ENCODE data around the gene L3HYPDH. TPM values are rescaled to one million over a fixed set of nuclear protein-coding genes. Genes with fewer than 3 reads are reported as not detected.
A peak's percentile ranks its signal among the peaks of the same experiment; 100 is the strongest.

The L3HYPDH gene
- total RNA-seq, 2 donors from 2014 or later = 8.7 to 10.2 TPM

DNA sequence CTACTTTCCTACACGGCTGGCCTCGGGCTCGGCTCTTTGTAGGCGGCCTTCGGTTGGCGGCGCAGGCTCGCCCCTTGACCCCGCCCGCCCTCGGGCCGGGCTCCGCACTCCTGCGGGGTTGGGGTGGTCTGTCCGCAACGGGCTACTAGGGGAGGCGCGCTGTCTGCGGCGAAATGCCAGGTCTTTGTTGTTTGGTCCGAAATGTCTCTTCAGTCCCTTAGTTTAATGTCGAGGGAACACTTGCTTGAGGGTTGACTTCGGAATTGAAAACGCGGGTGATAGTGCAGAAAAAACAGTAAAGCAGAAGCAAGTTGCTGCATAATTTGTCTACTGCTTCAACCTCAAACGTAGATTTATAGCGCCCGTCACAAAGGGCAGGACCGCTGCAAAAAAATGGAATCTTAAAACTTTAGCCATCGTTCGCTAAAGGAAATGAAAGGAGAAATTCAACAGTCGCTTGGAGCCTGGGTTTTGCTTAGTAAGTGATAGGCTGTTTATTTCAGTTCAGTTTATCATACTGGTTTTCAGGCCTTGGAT lies 499 bp upstream of the L3HYPDH start:
- Histone ChIP-seq H3K9me3 (no peaks in the 10 kb centered on the region), H3K4me3 (peak overlapping the region; percentile 74), H3K9ac (ENCODE audit: low read depth in 2 of 2, low read length in 2 of 2) (peak overlapping the region; percentile 63 to 70), H3K27ac (peak overlapping the region; percentile 89), H3K4me1 (peaks cover 6% of the 10 kb centered on the region), H3K27me3 (no peaks in the 10 kb centered on the region), H3K36me3 (no peaks in the 10 kb centered on the region)
- TF ChIP-seq, protein P1, sequence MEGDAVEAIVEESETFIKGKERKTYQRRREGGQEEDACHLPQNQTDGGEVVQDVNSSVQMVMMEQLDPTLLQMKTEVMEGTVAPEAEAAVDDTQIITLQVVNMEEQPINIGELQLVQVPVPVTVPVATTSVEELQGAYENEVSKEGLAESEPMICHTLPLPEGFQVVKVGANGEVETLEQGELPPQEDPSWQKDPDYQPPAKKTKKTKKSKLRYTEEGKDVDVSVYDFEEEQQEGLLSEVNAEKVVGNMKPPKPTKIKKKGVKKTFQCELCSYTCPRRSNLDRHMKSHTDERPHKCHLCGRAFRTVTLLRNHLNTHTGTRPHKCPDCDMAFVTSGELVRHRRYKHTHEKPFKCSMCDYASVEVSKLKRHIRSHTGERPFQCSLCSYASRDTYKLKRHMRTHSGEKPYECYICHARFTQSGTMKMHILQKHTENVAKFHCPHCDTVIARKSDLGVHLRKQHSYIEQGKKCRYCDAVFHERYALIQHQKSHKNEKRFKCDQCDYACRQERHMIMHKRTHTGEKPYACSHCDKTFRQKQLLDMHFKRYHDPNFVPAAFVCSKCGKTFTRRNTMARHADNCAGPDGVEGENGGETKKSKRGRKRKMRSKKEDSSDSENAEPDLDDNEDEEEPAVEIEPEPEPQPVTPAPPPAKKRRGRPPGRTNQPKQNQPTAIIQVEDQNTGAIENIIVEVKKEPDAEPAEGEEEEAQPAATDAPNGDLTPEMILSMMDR (IDR thresholded peaks at IDR 0.05) = no peak
- intact Hi-C loops (cut with DNase I) = no loop called here
- no peak for DNase-seq

DNA sequence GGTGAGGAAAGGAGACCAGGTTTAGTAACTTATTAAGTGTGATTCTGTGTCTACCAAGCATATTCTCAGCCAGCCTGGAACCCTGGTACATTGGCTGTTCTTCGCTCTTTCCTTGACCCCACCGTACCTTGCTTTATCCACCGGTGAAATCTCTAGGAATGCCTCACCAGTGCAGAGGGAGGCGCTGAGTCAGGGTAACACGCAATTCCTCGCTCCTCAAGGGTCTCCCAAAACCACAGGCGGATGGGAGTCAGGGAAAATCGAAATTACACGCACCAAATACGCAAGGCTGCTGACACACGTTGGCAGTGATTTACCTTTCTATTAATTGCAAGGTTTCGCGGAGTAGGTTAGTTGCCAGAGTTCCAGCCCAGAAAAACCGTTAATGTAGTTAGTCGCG lies 845 bp downstream of the L3HYPDH start:
- H3K4me3 ChIP-seq = peak overlapping the region; percentile 74
- peak overlapping the region; percentile 70 to 83 for H3K9ac ChIP-seq (ENCODE audit: low read depth in 2 of 2, low read length in 2 of 2)
- peak overlapping the region; percentile 89 for H3K27ac ChIP-seq
- TF ChIP-seq, protein P1 (IDR thresholded peaks at IDR 0.05) = no peak
- DNase-seq = peak; percentile 36
- no peaks in the 10 kb centered on the region for H3K9me3 ChIP-seq
- intact Hi-C loops (cut with DNase I) = no loop called here
- peaks cover 6% of the 10 kb centered on the region for H3K4me1 ChIP-seq
- no peaks in the 10 kb centered on the region for H3K36me3 ChIP-seq
- H3K27me3 ChIP-seq = no peaks in the 10 kb centered on the region

DNA sequence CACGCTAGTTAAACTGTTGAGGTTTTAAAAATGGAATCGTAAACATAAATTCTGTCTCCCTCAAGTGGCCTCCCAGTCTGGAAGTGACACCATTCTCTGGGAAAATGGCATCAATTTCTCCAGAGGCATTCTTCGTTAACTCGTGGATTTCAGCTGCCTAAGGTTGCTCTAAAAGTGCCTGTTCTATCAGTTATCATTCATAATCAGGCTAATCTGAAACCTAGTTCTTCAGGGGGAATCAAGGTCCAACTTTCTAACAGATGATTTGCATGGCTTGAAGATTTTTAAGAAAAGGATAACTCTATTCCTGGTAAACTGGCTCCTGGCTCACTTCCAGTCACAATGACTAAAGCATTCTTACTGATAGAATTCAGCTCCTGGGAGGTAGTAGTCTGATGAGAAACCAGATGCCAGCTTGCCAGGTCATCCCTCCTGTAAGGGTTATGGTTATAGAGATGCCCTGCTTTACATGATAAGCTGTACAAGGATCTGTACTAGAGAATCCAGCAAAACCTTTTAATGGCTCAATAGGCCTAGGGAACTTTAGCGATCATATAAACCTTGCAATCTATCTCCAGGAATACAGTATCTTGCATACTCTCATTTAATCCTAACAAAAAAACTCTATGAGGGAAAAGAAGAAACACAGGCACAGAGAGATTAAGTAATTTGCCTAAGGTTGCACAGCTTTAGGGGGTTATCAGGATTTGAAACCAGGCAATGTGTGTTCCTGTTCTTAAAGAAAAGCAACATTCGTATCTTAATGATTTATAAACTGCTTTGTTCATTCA lies 1.5 kb downstream of the L3HYPDH start:
- H3K9me3 ChIP-seq = no peaks in the 10 kb centered on the region
- H3K27ac ChIP-seq = peak overlapping the region; percentile 89
- intact Hi-C loops (cut with DNase I) = no loop called here
- H3K9ac ChIP-seq (ENCODE audit: low read depth in 2 of 2, low read length in 2 of 2) = peak overlapping the region in 1 of 2 donors; percentile 70
- TF ChIP-seq, protein P1 (IDR thresholded peaks at IDR 0.05) = no peak
- DNase-seq = peak; percentile 40
- peaks cover 6% of the 10 kb centered on the region for H3K4me1 ChIP-seq
- peak overlapping the region; percentile 74 for H3K4me3 ChIP-seq
- no peaks in the 10 kb centered on the region for H3K27me3 ChIP-seq
- H3K36me3 ChIP-seq = no peaks in the 10 kb centered on the region

DNA sequence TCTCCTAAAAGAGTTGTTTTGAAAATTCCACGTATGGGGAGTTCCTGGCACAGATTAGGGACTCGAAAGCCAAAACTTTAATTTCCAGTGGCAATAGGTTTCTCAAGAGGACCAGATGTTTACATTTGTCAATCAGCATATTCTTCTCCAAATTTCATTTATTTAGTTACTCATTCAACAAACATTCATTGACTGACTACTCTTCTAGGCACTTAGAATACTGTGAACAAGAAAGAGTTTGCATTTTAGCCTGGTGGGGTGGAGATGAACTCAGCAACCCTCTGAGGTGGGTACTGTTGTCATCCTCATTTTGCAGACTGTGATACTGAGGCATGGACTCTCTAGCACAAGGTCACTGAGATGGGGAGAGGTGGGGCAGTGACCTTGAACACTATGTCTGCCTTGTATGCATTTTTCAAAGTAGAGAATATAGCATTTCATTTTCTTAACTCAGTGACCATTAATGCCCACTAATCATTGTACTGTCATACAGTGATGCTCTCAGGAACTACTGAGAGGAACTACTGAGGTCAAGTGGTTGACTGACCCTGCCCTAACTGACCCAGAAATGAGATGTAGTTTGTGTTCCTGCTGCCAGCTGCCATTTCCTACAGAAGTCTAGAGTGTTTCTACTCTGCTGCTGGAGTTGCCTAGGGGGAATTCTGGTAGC lies 2.2 kb downstream of the L3HYPDH start:
- Histone ChIP-seq H3K27ac (no peak overlapping the region), H3K27me3 (no peaks in the 10 kb centered on the region), H3K9me3 (no peaks in the 10 kb centered on the region), H3K4me3 (no peak overlapping the region), H3K36me3 (no peaks in the 10 kb centered on the region), H3K4me1 (peaks cover 6% of the 10 kb centered on the region), H3K9ac (ENCODE audit: low read depth in 2 of 2, low read length in 2 of 2) (peak overlapping the region in 1 of 2 donors; percentile 70)
- no peak for DNase-seq
- intact Hi-C loops (cut with DNase I) = no loop called here
- TF ChIP-seq, protein P1 (IDR thresholded peaks at IDR 0.05) = no peak

DNA sequence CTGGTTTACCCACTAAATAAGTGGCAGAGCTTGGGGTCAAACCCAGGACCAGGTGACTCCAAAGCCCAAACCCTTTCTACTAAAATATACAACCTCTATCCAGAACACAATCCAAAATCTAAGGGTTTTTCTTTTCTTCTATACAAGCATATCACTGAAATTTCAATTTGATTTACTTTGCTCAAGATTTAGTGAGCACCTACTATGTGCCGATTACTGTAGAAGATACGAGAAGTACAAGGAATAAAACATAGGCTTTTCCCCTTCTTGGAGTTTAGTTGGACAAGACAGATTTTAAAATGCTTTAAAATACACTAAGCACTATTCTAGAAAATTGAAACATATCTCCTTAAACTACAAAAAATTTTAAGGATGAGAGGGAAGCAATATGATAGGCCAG lies 2.8 kb downstream of the L3HYPDH start:
- Histone ChIP-seq H3K4me1 (peaks cover 6% of the 10 kb centered on the region), H3K9ac (ENCODE audit: low read depth in 2 of 2, low read length in 2 of 2) (no peak overlapping the region), H3K4me3 (no peak overlapping the region), H3K27me3 (no peaks in the 10 kb centered on the region), H3K36me3 (no peaks in the 10 kb centered on the region), H3K9me3 (no peaks in the 10 kb centered on the region), H3K27ac (no peak overlapping the region)
- TF ChIP-seq, protein P1 (IDR thresholded peaks at IDR 0.05) = no peak
- no peak for DNase-seq
- intact Hi-C loops (cut with DNase I) = no loop called here

Measured in colonic mucosa (tissue), 4 donors.